Spinal cord (tissue), 10 donors: ENCODE results near the gene B4GALNT4. TPM values are rescaled to one million over a fixed set of nuclear protein-coding genes. Genes with fewer than 3 reads are reported as not detected.

Experiments
- DNase-seq, 6 donors: peaks; one replicate each; pipeline versions ENCODE4 v3.0.0 to v3.0.0-alpha.2; 2013 to 2015; ENCODE audit warnings: low spot score in 6 of 6, low read depth in 4 of 6
- H3K27ac ChIP-seq: one replicate; pipeline ENCODE4 v1.5.1; 2013; ENCODE audit warnings: low read depth, low read length, control low read depth
- H3K27me3 ChIP-seq: one replicate; pipeline ENCODE4 v1.6.1; 2013; ENCODE audit warnings: low read length; ENCODE audit not compliant: control insufficient read depth, insufficient read depth
- H3K36me3 ChIP-seq: one replicate; pipeline ENCODE4 v1.6.1; 2013; ENCODE audit warnings: low read length; ENCODE audit not compliant: control insufficient read depth, insufficient read depth
- H3K4me1 ChIP-seq: one replicate; pipeline ENCODE4 v1.6.1; 2013; ENCODE audit warnings: low read length; ENCODE audit not compliant: control insufficient read depth, insufficient read depth
- H3K4me3 ChIP-seq: one replicate; pipeline ENCODE4 v1.5.1; 2013; ENCODE audit warnings: low read depth, low read length, control low read depth
- H3K9me3 ChIP-seq: one replicate; pipeline ENCODE4 v1.6.1; 2013; ENCODE audit warnings: low read length; ENCODE audit not compliant: control insufficient read depth, insufficient read depth
- WGBS: methylation state at CpG from one replicate; pipeline ENCODE4 v1.1.5; 2013; ENCODE audit warnings: missing lambda C conversion rate; ENCODE audit not compliant: insufficient coverage; 5-methylcytosine and 5-hydroxymethylcytosine counted together
- polyA plus RNA-seq, 2 donors: library from polyadenylated mRNA; unstranded; fragments of 120-200 nt; gene quantifications; one replicate each; pipeline ENCODE4 v1.2.1, GENCODE V29; 2013; ENCODE audit not compliant: insufficient read length in 2 of 2
- total RNA-seq, 2 donors: library from RNA; depleted of rRNA in 1 of 2; stranded (reverse); fragments of 120-200 nt in 1 of 2; fragments of >200 nt in 1 of 2; gene quantifications; one replicate each; pipeline versions ENCODE4 v1.2.3 to v1.2.4, GENCODE V29; 2013 to 2014
- donor health status: healthy.

Gene B4GALNT4
- total and polyA plus RNA-seq, 4 donors = 27.0 to 192 (median 124) TPM

DNA sequence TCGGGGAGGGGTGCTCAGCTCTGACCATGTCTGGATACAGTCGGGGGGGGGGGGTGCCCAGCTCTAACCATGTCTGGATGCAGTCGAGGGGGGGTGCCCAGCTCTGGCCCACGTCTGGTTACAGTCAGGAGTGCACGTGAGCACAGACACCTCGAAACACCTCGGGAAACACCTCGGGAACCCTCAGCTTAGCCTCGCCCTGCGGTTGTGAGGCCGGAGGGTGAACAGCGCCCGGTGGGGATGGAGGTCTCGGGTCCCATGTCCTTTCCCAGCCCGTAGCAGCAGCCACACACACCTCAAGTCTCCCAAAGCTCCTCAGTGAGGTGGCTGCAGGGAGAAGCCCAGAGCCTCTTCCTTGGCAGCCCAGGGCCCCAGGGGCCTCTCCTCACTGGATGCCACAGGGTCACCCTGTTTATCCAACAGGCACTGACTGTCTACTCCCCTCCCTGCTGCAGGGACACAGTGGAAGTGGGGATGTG lies 43.4 kb downstream of the B4GALNT4 start:
- peaks cover 16% of the 10 kb centered on the region for H3K4me1 ChIP-seq
- peaks cover 30% of the 10 kb centered on the region for H3K27me3 ChIP-seq

DNA sequence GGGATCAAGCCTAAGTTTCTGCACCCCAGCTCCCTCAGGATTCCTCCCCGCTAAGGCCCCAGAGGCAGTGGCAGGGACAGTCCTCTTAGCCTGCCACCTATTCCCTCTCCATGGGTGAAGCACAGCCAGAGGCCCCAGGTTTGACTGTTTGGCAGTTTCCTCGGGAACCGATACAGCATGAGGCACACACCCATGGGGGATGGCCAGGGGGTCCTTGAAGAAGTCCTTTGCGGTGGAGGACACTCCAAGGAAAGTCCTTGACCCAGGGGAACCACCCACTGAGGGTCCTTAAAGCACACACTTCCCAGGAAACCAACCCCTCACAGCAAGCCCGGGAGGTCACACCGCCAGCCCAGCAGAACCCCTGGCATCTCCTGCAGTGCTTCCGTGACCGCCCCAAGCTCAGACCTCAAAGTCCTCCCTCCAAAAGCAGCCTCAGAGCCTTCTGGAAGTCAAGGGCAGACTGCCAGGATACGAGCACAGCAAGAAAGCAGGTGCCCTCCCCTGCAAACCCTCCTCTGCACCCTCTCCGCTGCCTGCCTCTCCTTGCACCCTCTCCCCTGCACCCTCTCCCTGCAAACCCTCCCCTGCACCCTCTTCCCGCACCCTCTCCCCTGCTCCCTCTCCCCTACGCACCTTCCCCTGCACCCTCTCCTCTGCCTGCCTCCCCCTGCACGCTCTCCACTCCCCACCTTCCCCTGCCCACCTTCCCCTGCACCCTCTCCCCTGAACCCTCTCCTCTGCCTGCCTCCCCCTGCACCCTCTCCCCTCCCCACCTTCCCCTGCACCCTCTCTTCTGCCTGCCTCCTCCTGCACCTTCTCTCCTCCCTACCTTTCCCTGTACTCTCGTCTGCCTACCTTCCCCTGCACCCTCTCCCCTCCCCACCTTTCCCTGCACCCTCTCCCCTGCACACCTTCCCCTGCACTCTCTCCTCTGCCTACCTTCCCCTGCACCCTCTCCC lies 44.1 kb downstream of the B4GALNT4 start:
- H3K27me3 ChIP-seq = peaks cover 33% of the 10 kb centered on the region
- 47% methylated on average over 13 of the region's 14 CpGs for WGBS
- H3K36me3 ChIP-seq = no peaks in the 10 kb centered on the region
- H3K4me1 ChIP-seq = peaks cover 13% of the 10 kb centered on the region
- H3K9me3 ChIP-seq = no peaks in the 10 kb centered on the region
- no peak overlapping the region for H3K4me3 ChIP-seq
- H3K27ac ChIP-seq = no peak overlapping the region
- DNase-seq = no peak

More for the DNA sequence above, 43.4 kb downstream of the B4GALNT4 start:
- WGBS = 87% methylated on average over 13 of the region's 15 CpGs
- DNase-seq = no peak
- H3K36me3 ChIP-seq = no peaks in the 10 kb centered on the region
- H3K4me3 ChIP-seq = no peak overlapping the region
- no peaks in the 10 kb centered on the region for H3K9me3 ChIP-seq
- H3K27ac ChIP-seq = no peak overlapping the region

DNA sequence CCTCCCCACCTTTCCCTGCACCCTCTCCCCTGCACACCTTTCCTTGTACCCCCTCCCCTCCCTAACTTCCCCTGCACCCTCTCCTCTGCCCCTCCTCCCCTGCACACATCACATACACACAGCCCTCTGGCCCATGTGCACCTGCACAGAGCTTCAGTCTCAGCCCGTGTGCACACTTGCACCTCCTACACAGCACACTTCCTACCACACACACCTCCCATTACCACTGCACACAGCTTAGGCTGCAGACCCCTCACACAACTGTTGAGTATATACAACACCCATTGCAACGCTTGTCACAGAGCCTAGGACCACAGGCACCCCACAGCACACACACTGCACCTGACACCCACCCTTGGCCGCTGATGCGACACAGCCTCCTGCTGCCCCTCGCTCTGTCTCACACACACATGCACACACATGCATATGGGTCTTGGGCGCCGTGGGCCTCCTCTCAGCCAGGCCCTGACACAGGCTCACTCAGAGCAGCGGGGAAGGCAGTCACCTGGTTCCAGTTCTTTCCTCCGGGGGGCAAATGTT lies 45.1 kb downstream of the B4GALNT4 start:
- 65% methylated on average over 6 of the region's 9 CpGs for WGBS
- Histone ChIP-seq H3K27ac (no peak overlapping the region), H3K4me3 (no peak overlapping the region), H3K27me3 (peaks cover 40% of the 10 kb centered on the region), H3K9me3 (no peaks in the 10 kb centered on the region), H3K36me3 (no peaks in the 10 kb centered on the region), H3K4me1 (peaks cover 13% of the 10 kb centered on the region)
- no peak for DNase-seq

DNA sequence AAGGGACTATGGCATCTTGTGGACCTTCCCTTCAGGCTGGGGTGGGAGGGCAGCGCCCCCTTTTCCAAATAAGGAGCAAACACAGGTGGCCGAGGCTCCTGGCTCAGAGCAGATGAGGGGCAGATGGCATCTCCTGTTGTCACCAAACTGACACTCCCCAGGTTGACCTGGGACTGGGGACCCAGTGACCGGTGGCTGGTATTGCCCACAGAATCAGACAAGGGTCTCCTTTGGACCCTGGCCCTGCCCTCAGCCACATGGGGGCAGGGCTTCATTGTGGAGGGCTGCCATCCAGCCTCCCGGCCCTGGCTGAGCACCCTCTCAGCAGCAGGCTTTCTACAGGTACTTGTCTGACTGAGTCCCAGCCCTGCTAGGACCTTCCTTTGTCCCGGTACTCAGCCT lies 46.3 kb downstream of the B4GALNT4 start:
- 77% methylated on average over 5 of the region's 5 CpGs for WGBS
- no peak for DNase-seq
- H3K4me1 ChIP-seq = peaks cover 16% of the 10 kb centered on the region
- H3K4me3 ChIP-seq = no peak overlapping the region
- H3K9me3 ChIP-seq = no peaks in the 10 kb centered on the region
- H3K36me3 ChIP-seq = no peaks in the 10 kb centered on the region
- H3K27me3 ChIP-seq = peaks cover 51% of the 10 kb centered on the region
- H3K27ac ChIP-seq = no peak overlapping the region

DNA sequence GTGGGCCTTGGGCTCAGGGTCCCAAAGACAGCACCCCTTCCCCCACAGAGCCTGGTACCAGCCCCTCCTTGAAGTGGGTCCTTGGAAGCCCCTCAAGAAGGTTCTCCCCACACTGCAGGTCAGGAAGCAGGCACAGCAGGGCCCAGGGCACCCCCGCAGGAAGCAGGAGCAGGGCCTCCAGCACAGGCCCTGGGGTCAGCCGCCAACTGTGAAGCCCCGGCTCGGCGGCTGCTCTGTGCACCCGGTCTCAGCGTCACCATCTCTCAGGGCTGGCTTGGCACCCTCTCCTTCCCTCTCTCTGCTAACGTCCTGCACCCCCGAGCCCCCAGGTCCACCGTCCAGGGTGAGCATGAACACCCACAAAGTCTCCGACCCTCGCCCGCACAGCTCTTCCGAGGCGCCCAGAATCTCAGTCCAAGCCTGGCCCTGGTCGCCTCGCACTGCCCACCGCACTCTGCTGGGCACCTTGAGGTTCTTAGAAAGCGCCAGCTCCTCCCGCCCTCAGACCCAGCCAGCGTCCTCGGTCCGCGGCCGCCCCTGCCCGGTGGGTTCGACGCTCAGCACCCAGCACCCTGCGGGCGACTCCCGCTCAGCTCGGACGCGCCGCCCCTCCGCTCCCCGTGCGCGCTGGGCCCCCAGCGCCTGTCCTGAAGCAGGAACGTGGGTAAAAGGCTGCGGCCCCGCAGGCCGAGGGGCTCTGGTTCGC lies 46.9 kb downstream of the B4GALNT4 start:
- H3K27me3 ChIP-seq = peaks cover 51% of the 10 kb centered on the region
- no peak overlapping the region for H3K4me3 ChIP-seq
- no peak overlapping the region for H3K27ac ChIP-seq

DNA sequence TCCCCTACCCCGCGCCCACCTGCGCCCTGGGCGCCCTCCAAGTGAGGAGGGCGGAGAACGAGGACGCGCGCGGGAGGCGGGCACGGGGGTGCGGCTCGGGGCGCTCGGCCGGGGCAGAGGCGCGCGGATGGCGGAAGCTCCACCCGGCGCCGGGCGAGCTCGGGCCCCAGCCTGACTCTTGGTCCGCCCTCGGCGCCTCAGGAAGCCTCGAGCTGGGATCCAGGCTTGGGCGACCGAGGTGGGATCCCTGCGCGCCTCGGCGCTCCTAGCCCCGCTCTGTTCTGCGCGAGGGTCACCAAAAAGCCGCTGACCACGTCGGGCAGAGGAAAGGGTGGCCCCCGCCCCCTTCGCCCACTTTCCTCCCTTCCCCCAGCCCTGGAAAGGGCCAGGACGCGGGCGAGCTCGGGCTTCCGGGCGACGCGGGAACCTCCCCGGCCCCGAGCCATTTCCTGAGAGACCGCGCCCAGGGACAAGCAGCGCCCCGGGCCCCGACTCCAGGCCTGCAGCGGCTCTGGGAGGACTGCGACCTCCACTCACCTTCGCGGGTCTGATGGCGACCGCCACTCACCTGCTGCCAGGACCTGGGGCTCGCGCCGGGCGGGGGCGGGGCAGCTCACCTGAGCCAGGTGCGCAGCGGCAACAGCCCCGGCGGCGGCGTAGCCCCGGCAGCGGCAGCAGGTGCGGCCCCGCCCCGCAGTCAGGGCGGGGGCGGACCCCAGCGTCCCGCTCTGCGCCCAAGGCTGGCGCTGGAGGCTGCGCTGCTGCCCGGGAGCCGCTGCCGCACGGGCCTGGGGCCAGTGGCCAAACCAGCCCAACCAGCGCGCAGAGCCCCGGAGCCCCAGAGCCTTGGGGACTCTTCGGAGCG lies 47.7 kb downstream of the B4GALNT4 start:
- Histone ChIP-seq H3K9me3 (no peaks in the 10 kb centered on the region), H3K27me3 (peaks cover 51% of the 10 kb centered on the region), H3K4me1 (peaks cover 16% of the 10 kb centered on the region), H3K36me3 (no peaks in the 10 kb centered on the region), H3K4me3 (peak overlapping the region; percentile 18), H3K27ac (no peak overlapping the region)
- DNase-seq = no peak
- under 1% methylated on average over 97 of the region's 97 CpGs for WGBS

More for the DNA sequence above, 46.9 kb downstream of the B4GALNT4 start:
- H3K36me3 ChIP-seq = no peaks in the 10 kb centered on the region
- 18% methylated on average over 45 of the region's 45 CpGs for WGBS
- H3K4me1 ChIP-seq = peaks cover 16% of the 10 kb centered on the region
- no peaks in the 10 kb centered on the region for H3K9me3 ChIP-seq
- DNase-seq = no peak

DNA sequence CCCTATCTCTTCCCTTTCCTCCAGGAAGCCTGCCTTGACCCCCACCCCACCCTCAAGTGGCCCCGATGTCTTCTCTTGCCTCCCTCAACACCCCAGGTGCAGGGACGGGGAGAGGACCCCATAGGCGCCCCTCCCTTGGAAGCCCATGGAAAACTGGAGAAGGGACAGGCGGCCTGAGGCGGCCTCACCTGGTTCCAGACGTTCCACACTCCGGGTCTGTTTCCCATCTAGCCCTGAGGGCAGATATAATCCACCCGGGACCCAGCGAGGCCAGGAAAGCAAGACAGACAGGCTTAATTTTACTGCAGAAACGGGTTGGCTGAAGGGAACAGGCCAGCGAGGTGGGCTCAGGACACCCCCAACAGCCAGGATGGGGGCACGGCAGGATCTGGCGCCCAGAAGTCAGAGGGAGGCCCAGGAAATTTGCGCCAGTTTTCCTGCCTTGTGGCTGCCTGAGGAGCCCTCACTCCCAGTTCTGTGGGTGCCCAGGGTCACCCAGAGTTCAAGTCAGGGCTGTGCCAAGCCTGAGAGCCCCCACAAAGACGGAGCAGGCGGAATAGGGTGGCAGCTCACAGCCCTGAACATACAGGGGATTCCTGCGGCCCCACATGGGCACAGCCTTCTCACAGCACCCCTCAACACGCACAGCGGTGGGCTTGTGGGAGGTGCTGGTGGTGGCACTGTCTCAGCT lies 48.5 kb downstream of the B4GALNT4 start:
- no peaks in the 10 kb centered on the region for H3K36me3 ChIP-seq
- DNase-seq = no peak
- no peak overlapping the region for H3K4me3 ChIP-seq
- WGBS = 54% methylated on average over 18 of the region's 19 CpGs
- no peak overlapping the region for H3K27ac ChIP-seq
- no peaks in the 10 kb centered on the region for H3K9me3 ChIP-seq
- H3K27me3 ChIP-seq = peaks cover 51% of the 10 kb centered on the region
- peaks cover 16% of the 10 kb centered on the region for H3K4me1 ChIP-seq

DNA sequence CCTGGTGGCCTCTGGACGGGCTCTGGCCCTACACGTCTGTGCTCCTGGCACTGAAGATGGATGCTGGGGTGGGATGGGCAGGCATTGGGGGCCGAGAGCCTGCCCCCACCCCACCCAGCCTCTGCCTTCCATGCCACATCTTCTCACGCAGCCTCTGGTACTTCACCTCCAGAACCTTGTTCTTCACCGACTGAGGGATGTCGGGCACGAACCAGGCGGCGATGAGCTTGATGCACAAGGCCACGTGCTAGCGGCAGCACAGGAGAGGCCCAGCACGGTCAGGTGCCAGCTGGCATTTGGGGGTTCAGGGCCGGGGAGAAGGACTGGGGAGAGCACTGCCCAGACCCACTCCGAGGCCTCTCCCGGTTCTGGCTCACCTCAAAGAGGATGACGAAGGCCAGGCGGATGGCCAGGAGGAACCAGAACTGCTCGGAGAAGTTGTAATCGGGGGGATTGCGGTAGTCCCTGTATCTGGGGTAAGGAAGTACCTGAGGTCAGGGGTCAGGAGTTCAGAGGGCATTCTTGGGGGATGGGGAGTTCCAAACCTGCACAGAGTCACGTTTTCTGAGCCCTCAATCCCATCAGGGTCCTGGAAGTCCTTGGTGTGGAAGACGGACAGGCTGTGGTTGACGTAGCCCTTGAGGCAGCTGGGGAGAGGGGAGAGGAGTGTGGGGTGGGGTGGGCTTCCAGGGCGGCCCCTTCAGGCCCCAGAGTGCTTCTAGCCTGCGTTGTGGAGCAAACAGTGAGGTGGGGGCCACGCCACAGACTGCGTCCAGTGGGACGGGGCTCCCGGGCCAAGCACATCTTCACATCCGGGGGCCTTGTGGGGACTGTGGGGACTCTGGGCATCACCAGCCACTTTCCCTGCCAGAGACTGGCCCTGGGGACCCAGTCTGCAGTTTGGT lies 49.3 kb downstream of the B4GALNT4 start:
- H3K36me3 ChIP-seq = no peaks in the 10 kb centered on the region
- H3K27ac ChIP-seq = no peak overlapping the region
- H3K27me3 ChIP-seq = peaks cover 51% of the 10 kb centered on the region
- no peak overlapping the region for H3K4me3 ChIP-seq
- 84% methylated on average over 27 of the region's 30 CpGs for WGBS
- no peaks in the 10 kb centered on the region for H3K9me3 ChIP-seq
- DNase-seq = no peak
- H3K4me1 ChIP-seq = peaks cover 16% of the 10 kb centered on the region
